K562 (cell line): ENCODE data around the gene EPB41L3. TPM values are rescaled to one million over a fixed set of nuclear protein-coding genes. Genes with fewer than 3 reads are reported as not detected.

Experiments used
- ATAC-seq: fragments of 200-7000 bp; cut with Tn5 transposase; 3 replicates; pipeline ENCODE4 v1.9.1; 2020; ENCODE audit warnings: moderate library complexity
- BruUV-seq: library from RNA; stranded (reverse); fragments of 400-500 nt; replicated peaks from 2 replicates; lab custom pipeline; 2021; lab: Mats Ljungman, UMichigan
- CTCF ChIA-PET: fragments of 300-600 bp; formaldehyde crosslinking; extraction: SDS; loops from one replicate; lab custom pipeline; 2021; ENCODE audit warnings: low intra/inter-chr PET ratio; lab: Yijun Ruan, JAX
- POLR2A ChIA-PET: fragments of 300-600, 350-650 bp; sonication (Branson Sonifier 250); formaldehyde crosslinking; extraction: SDS; loops from one replicate; lab custom pipeline; 2021; ENCODE audit warnings: antibody characterized with exemption, inconsistent platforms; lab: Yijun Ruan, JAX
- DNase-seq, 4 experiments: peaks; one replicate each; pipeline versions ENCODE4 v3.0.0 to v3.0.0-alpha.2; 2011 to 2018; ENCODE audit warnings: low spot score in 3 of 4, mixed read lengths in 3 of 4; ENCODE audit errors: extremely low read depth in 1 of 4
- FAIRE-seq: peaks from 2 replicates; lab custom pipeline; 2011; peaks lifted over from hg19 to GRCh38; lab: Jason Lieb, UNC
- H2AFZ ChIP-seq: 2 replicates; pipeline ENCODE4 v1.6.0; 2011; ENCODE audit warnings: low read depth, low read length, control low read depth, inconsistent platforms
- H3K27ac ChIP-seq: fragments of 200-600 bp; 3 replicates; pipeline ENCODE4 v1.8.0; 2011; ENCODE audit warnings: low read depth, mild to moderate bottlenecking, control low read depth, inconsistent platforms, low read length, moderate library complexity, mixed read lengths; ENCODE audit errors: extremely low read depth
- H3K27me3 ChIP-seq, 2 experiments: fragments of 300-600 bp in 1 of 2; 2 replicates in 1 of 2; 3 replicates in 1 of 2; pipeline versions ENCODE4 v1.6.0 to v1.8.0; 2011; ENCODE audit warnings: inconsistent platforms in 2 of 2, low read length in 2 of 2, mild to moderate bottlenecking in 1 of 2, mixed read lengths in 1 of 2, moderate library complexity in 1 of 2; ENCODE audit not compliant: control insufficient read depth in 2 of 2, insufficient read depth in 2 of 2
- H3K36me3 ChIP-seq: fragments of 300-600 bp; 3 replicates; pipeline ENCODE4 v1.8.0; 2011; ENCODE audit warnings: mild to moderate bottlenecking, low read length, inconsistent platforms; ENCODE audit not compliant: control insufficient read depth, insufficient read depth
- H3K4me1 ChIP-seq, 2 experiments: fragments of 200-600 bp in 1 of 2; replicated peaks in 1 of 2; 2 replicates in 1 of 2; 3 replicates in 1 of 2; pipeline versions ENCODE4 v1.5.1 to v1.8.0; 2011; ENCODE audit warnings: inconsistent platforms in 2 of 2, low read length in 2 of 2, mild to moderate bottlenecking in 1 of 2, mixed read lengths in 1 of 2, moderate library complexity in 1 of 2; ENCODE audit not compliant: control insufficient read depth in 2 of 2, insufficient read depth in 2 of 2
- H3K4me2 ChIP-seq: 2 replicates; pipeline ENCODE4 v1.6.1; 2011; ENCODE audit warnings: low read length, control low read depth, inconsistent platforms, mixed read lengths; ENCODE audit not compliant: insufficient read depth
- H3K4me3 ChIP-seq: fragments of 200-600 bp; sonication (generic), shearing (Covaris generic); 2 replicates; pipeline ENCODE4 v1.5.1; 2016; ENCODE audit warnings: control low read depth, inconsistent platforms
- H3K79me2 ChIP-seq: fragments of 200-600 bp; 3 replicates; pipeline ENCODE4 v1.8.0; 2011; ENCODE audit warnings: low read length, inconsistent platforms; ENCODE audit not compliant: control insufficient read depth, insufficient read depth
- H3K9ac ChIP-seq, 2 experiments: 2 replicates each; pipeline versions ENCODE4 v1.6.0 to v1.6.1; 2011; ENCODE audit warnings: low read depth in 2 of 2, low read length in 2 of 2, control low read depth in 1 of 2, inconsistent platforms in 1 of 2, mild to moderate bottlenecking in 1 of 2, mixed read lengths in 1 of 2; ENCODE audit not compliant: insufficient read depth in 1 of 2
- H3K9me1 ChIP-seq: one replicate; pipeline ENCODE4 v1.6.0; 2011; ENCODE audit warnings: inconsistent platforms, mild to moderate bottlenecking, low read length, moderate library complexity; ENCODE audit not compliant: control insufficient read depth, insufficient read depth
- H3K9me3 ChIP-seq: replicated peaks from 2 replicates; pipeline ENCODE4 v1.5.1; 2011; ENCODE audit warnings: low read depth, low read length, inconsistent platforms; ENCODE audit not compliant: control insufficient read depth, insufficient read depth
- H4K20me1 ChIP-seq: replicated peaks from 2 replicates; pipeline ENCODE4 v1.6.1; 2011; ENCODE audit warnings: low read length, inconsistent platforms, mixed read lengths; ENCODE audit not compliant: control insufficient read depth, insufficient read depth
- ATF3 ChIP-seq, 2 experiments: fragments of 450-650 bp in 1 of 2; sonication (generic) in 1 of 2; formaldehyde crosslinking in 1 of 2; IDR thresholded peaks in 1 of 2; conservative IDR thresholded peaks in 1 of 2; 2 replicates each; pipeline versions ENCODE4 v1.6.1 to v1.8.1; 2016 to 2023; ENCODE audit warnings: mild to moderate bottlenecking in 2 of 2, moderate library complexity in 2 of 2, inconsistent platforms in 1 of 2, missing genetic modification reagents in 1 of 2
- EP300 ChIP-seq: IDR thresholded peaks from 2 replicates; pipeline ENCODE4 v1.6.1; 2012; ENCODE audit warnings: low read length, improper control_type of control experiment
- MCM2 ChIP-seq: fragments of 450-650 bp; IDR thresholded peaks from 2 replicates; pipeline ENCODE4 v1.6.1; 2017; ENCODE audit warnings: low read depth, mild to moderate bottlenecking
- POLR3A ChIP-seq: IDR thresholded peaks from 2 replicates; pipeline ENCODE4 v1.6.1; 2011; ENCODE audit warnings: borderline replicate concordance, mild to moderate bottlenecking, moderate library complexity; ENCODE audit not compliant: insufficient read length, insufficient read depth; ENCODE audit errors: extremely low read depth
- SP2 ChIP-seq: IDR thresholded peaks from 2 replicates; pipeline ENCODE4 v1.6.1; 2011; ENCODE audit warnings: mild to moderate bottlenecking, low read depth, low read length, moderate library complexity; ENCODE audit not compliant: poor library complexity, severe bottlenecking; ENCODE audit errors: extremely low read depth
- STAT5A ChIP-seq: IDR thresholded peaks from 2 replicates; pipeline ENCODE4 v1.6.1; 2012; ENCODE audit warnings: low read length, inconsistent platforms, borderline replicate concordance
- STAT5B ChIP-seq: fragments of 250-450 bp; sonication (Bioruptor Pico); IDR thresholded peaks from 2 replicates; pipeline ENCODE4 v1.8.0; 2021; ENCODE audit warnings: mild to moderate bottlenecking, inconsistent platforms
- ZC3H11A ChIP-seq: IDR thresholded peaks from 2 replicates; pipeline ENCODE4 v1.6.1; 2012; ENCODE audit warnings: low read depth, low read length, improper control_type of control experiment
- ZKSCAN3 ChIP-seq: fragments of 250-450 bp; sonication (Bioruptor Pico); IDR thresholded peaks from 2 replicates; pipeline ENCODE4 v1.4.0; 2020
- ZNF232 ChIP-seq: sonication (generic); formaldehyde crosslinking; IDR thresholded peaks from 2 replicates; pipeline ENCODE4 v1.8.0; 2022; ENCODE audit warnings: mild to moderate bottlenecking, missing genetic modification reagents
- ZNF24 ChIP-seq: fragments of 450-650 bp; IDR thresholded peaks from 2 replicates; pipeline ENCODE4 v1.6.1; 2016
- ZNF764 ChIP-seq: fragments of 250-450 bp; sonication (Bioruptor Pico); IDR thresholded peaks from 2 replicates; pipeline ENCODE4 v1.4.0; 2020; ENCODE audit warnings: low read depth, mild to moderate bottlenecking, moderate library complexity
- WGBS: fragments of 100-300 bp; shearing (Covaris generic); methylation state at CpG from one replicate; pipeline ENCODE4 v1.1.6; 2016; ENCODE audit warnings: low coverage, mixed read lengths; ENCODE audit not compliant: insufficient coverage; ENCODE audit errors: missing lambda C conversion rate; 5-methylcytosine and 5-hydroxymethylcytosine counted together
- in situ Hi-C: fragments of 300-500 bp; cut with MboI; formaldehyde crosslinking; loops from 4 replicates; pipeline ENCODE4 v1.15.0; 2018; ENCODE audit warnings: inconsistent platforms, mixed read lengths
- intact Hi-C: fragments of 100-400 bp; cut with micrococcal nuclease; formaldehyde crosslinking; loops from 2 replicates; pipeline ENCODE4 v1.14.2; 2022
- polyA plus RNA-seq, 8 experiments: library from polyadenylated mRNA; depleted of rRNA in 4 of 8; stranded (reverse) in 5 of 8; unstranded in 3 of 8; fragments of >200 nt; fragmentation: Nextera tagmentation in 2 of 8; fragmentation: Illumina TruSeq in 1 of 8; extraction: Ambion mirVana in 2 of 8; extraction: Trizol in 1 of 8; gene quantifications; 2 replicates each; pipeline versions ENCODE4 v1.2.1 to v1.2.3, GENCODE V29; 2011 to 2014; ENCODE audit warnings: inconsistent platforms in 1 of 8, missing spikeins in 1 of 8
- total RNA-seq, 7 experiments: library from RNA; depleted of rRNA in 6 of 7; stranded (reverse); fragments of >200 nt in 6 of 7; fragmentation: Illumina TruSeq in 2 of 7; extraction: Trizol in 2 of 7; gene quantifications; 2 replicates each; pipeline versions ENCODE4 v1.2.1 to v1.2.3, GENCODE V29; 2011 to 2021; ENCODE audit warnings: low replicate concordance in 1 of 7
- TF ChIP-seq, protein P1 (sequence below): fragments of 450-650 bp; IDR thresholded peaks from 2 replicates; pipeline ENCODE4 v1.7.1; 2018; ENCODE audit warnings: mild to moderate bottlenecking, low read depth; ENCODE audit not compliant: partially characterized antibody
- TF ChIP-seq, protein P2 (sequence below): fragments of 250-450 bp; sonication (Bioruptor Pico); IDR thresholded peaks from 2 replicates; pipeline ENCODE4 v1.8.0; 2022; ENCODE audit warnings: moderate library complexity, mild to moderate bottlenecking, inconsistent platforms

Gene EPB41L3
- total and polyA plus RNA-seq, 9 of the 15 experiments (the other 6 are each of a cell fraction or from before 2014, with no cell fraction given) = 0.44 to 0.49 TPM; not detected in 7

DNA sequence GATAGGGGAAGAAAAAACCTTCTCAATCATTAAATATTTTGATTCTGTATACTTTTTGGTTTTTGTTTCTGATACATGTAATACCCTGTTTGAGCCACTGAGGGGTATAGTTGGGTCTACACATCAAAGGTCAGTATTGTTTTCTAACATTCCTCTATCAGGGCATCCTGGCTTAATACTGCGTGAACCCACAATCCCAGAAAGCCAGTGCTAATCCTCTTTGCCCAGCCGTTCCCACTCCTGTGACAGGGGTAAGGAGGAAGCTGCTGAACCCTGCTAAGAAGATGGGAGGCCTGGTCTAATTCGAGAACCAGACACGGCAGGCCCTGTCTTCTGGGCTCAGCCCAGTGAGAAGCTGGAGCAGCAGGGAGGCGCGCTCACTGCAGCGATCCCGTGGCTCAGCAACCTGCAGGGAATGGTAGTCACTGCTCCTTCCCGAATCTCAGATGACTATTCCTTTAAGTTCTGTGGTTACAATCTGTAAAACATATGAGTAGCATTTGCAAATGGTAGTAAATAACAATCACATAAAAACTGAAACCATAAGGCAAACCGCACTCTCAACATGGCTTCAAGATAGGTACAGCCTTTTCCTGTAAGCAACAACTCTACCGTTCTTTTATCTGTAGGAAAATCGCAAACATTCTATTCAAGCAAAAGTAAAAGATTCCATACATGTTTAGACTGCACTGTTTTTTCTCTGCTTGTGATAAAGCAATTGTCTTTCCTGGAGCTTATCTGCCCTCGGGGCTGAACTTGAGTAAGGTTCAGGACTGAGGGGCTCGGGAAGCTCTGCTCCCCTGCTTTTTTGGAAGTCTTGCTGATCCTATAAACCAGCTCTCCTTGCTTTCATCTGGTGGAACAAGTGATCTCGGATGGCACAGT is 87.0 kb downstream of the EPB41L3 start:
- no peak overlapping the region for H3K4me2 ChIP-seq
- DNase-seq (no peak), FAIRE-seq (no peak), ATAC-seq (no peak)
- H2AFZ ChIP-seq = no peak overlapping the region
- H3K9me1 ChIP-seq = no peaks in the 10 kb centered on the region
- no peaks in the 10 kb centered on the region for H3K79me2 ChIP-seq
- H3K9me3 ChIP-seq = no peaks in the 10 kb centered on the region
- ChIA-PET CTCF (no interaction called here), POLR2A (interaction anchor here (1.0 to 1.2 kb wide), 2 partner anchors 10 to 14 kb away, joined by 3 to 4 read pairs; no protein-coding TSS in a partner anchor)
- 1% methylated on average over 15 of the region's 15 CpGs for WGBS
- TF ChIP-seq ATF3 (IDR thresholded peaks at IDR 0.05) (no peak), ATF3 (CRISPR knock-in tag; conservative IDR thresholded peaks at IDR 0.05) (no peak), EP300 (no peak), MCM2 (no peak), STAT5A (no peak), ZNF764 (CRISPR knock-in tag) (no peak), POLR3A (no peak), ZNF232 (CRISPR knock-in tag) (no peak), SP2 (no peak), ZKSCAN3 (CRISPR knock-in tag) (no peak), ZNF24 (no peak), STAT5B (CRISPR knock-in tag) (no peak), ZC3H11A (no peak)
- TF ChIP-seq, protein P1, sequence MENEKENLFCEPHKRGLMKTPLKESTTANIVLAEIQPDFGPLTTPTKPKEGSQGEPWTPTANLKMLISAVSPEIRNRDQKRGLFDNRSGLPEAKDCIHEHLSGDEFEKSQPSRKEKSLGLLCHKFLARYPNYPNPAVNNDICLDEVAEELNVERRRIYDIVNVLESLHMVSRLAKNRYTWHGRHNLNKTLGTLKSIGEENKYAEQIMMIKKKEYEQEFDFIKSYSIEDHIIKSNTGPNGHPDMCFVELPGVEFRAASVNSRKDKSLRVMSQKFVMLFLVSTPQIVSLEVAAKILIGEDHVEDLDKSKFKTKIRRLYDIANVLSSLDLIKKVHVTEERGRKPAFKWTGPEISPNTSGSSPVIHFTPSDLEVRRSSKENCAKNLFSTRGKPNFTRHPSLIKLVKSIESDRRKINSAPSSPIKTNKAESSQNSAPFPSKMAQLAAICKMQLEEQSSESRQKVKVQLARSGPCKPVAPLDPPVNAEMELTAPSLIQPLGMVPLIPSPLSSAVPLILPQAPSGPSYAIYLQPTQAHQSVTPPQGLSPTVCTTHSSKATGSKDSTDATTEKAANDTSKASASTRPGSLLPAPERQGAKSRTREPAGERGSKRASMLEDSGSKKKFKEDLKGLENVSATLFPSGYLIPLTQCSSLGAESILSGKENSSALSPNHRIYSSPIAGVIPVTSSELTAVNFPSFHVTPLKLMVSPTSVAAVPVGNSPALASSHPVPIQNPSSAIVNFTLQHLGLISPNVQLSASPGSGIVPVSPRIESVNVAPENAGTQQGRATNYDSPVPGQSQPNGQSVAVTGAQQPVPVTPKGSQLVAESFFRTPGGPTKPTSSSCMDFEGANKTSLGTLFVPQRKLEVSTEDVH = no peak
- TF ChIP-seq, protein P2, sequence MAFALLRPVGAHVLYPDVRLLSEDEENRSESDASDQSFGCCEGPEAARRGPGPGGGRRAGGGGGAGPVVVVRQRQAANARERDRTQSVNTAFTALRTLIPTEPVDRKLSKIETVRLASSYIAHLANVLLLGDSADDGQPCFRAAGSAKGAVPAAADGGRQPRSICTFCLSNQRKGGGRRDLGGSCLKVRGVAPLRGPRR (CRISPR knock-in tag) = no peak
- no peak overlapping the region for H3K9ac ChIP-seq
- in situ Hi-C loops (no loop called here), intact Hi-C loops (no loop called here)
- BruUV-seq = no TSS peak
- no peaks in the 10 kb centered on the region for H4K20me1 ChIP-seq
- no peak overlapping the region for H3K4me3 ChIP-seq
- no peaks in the 10 kb centered on the region for H3K4me1 ChIP-seq
- no peaks in the 10 kb centered on the region for H3K27me3 ChIP-seq
- no peaks in the 10 kb centered on the region for H3K36me3 ChIP-seq
- H3K27ac ChIP-seq = no peak overlapping the region
